A549 (cell line): ENCODE results near the gene XRCC3.

Experiments used
- MYC ChIP-seq: IDR thresholded peaks from 2 replicates; pipeline ENCODE4 v1.6.1; 2012; ENCODE audit warnings: mild to moderate bottlenecking, inconsistent platforms, low read length, improper control_type of control experiment, borderline replicate concordance
- ZNF302 ChIP-seq: fragments of 250-450 bp; sonication (Bioruptor Pico); IDR thresholded peaks from 2 replicates; pipeline ENCODE4 v1.9.0; 2021; ENCODE audit warnings: inconsistent platforms, mild to moderate bottlenecking, moderate library complexity
- TF ChIP-seq, protein P1 (sequence below): fragments of >200 bp; sonication (Bioruptor Twin); formaldehyde crosslinking; IDR thresholded peaks from 3 replicates; pipeline ENCODE4 v1.5.1; 2016
- TF ChIP-seq, protein P2 (sequence below): IDR thresholded peaks from 2 replicates; pipeline ENCODE4 v1.6.1; 2012

DNA sequence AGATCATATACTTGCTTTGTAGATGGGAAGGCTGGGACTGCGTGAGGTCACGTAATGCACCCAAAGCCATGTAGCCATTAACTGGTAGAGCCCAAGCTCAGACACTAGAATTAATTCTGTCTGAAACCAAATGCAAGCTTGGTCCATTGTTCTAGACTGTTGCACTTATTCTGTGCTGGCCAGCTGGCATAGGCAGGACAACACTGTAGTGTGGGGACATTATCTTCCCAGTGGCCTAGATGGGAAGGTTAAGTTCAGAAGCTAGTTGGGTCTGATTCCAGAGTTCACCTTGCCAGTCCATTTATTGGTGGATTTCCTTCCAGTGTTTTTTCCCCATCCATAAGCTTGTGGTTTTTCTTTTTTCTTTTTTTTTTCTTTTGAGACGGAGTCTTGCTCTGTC lies 47.1 kb downstream of the XRCC3 start:
- TF ChIP-seq, protein P1, sequence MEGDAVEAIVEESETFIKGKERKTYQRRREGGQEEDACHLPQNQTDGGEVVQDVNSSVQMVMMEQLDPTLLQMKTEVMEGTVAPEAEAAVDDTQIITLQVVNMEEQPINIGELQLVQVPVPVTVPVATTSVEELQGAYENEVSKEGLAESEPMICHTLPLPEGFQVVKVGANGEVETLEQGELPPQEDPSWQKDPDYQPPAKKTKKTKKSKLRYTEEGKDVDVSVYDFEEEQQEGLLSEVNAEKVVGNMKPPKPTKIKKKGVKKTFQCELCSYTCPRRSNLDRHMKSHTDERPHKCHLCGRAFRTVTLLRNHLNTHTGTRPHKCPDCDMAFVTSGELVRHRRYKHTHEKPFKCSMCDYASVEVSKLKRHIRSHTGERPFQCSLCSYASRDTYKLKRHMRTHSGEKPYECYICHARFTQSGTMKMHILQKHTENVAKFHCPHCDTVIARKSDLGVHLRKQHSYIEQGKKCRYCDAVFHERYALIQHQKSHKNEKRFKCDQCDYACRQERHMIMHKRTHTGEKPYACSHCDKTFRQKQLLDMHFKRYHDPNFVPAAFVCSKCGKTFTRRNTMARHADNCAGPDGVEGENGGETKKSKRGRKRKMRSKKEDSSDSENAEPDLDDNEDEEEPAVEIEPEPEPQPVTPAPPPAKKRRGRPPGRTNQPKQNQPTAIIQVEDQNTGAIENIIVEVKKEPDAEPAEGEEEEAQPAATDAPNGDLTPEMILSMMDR = no peak
- TF ChIP-seq ZNF302 (CRISPR knock-in tag) (no peak), MYC (no peak)
- TF ChIP-seq, protein P2, sequence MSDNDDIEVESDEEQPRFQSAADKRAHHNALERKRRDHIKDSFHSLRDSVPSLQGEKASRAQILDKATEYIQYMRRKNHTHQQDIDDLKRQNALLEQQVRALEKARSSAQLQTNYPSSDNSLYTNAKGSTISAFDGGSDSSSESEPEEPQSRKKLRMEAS = no peak
